ENCODE measurements around the gene NDUFB10.

Gene NDUFB10

DNA sequence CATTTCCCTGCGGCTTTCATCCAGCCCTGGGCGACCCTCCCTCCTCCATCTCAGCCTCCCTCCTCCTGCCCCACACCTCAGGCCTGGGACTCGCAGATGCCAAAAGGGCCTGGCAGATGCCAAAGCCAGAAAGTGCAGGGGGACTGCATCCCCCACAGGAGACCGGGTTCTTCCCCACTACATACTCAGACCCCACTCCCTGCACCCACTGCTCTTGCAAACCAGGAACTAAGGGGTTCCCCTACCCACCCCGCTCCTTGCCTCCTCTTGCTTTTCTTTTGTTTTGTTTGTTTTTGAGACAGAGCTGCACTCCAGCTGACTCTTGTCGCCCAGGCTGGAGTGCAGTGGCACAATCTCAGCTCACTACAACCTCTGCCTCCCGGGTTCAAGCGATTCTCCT, 44.4 kb upstream of the NDUFB10 start:
- no peak for DNase-seq (ENCODE audit: low read depth)
- TF ChIP-seq, protein P1, sequence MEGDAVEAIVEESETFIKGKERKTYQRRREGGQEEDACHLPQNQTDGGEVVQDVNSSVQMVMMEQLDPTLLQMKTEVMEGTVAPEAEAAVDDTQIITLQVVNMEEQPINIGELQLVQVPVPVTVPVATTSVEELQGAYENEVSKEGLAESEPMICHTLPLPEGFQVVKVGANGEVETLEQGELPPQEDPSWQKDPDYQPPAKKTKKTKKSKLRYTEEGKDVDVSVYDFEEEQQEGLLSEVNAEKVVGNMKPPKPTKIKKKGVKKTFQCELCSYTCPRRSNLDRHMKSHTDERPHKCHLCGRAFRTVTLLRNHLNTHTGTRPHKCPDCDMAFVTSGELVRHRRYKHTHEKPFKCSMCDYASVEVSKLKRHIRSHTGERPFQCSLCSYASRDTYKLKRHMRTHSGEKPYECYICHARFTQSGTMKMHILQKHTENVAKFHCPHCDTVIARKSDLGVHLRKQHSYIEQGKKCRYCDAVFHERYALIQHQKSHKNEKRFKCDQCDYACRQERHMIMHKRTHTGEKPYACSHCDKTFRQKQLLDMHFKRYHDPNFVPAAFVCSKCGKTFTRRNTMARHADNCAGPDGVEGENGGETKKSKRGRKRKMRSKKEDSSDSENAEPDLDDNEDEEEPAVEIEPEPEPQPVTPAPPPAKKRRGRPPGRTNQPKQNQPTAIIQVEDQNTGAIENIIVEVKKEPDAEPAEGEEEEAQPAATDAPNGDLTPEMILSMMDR (conservative IDR thresholded peaks at IDR 0.05; ENCODE audit: control insufficient read depth, insufficient read depth, low read depth, low read length): no peak
- H3K4me3 ChIP-seq (ENCODE audit: control insufficient read depth, low read depth, low read length): no peak overlapping the region

DNA sequence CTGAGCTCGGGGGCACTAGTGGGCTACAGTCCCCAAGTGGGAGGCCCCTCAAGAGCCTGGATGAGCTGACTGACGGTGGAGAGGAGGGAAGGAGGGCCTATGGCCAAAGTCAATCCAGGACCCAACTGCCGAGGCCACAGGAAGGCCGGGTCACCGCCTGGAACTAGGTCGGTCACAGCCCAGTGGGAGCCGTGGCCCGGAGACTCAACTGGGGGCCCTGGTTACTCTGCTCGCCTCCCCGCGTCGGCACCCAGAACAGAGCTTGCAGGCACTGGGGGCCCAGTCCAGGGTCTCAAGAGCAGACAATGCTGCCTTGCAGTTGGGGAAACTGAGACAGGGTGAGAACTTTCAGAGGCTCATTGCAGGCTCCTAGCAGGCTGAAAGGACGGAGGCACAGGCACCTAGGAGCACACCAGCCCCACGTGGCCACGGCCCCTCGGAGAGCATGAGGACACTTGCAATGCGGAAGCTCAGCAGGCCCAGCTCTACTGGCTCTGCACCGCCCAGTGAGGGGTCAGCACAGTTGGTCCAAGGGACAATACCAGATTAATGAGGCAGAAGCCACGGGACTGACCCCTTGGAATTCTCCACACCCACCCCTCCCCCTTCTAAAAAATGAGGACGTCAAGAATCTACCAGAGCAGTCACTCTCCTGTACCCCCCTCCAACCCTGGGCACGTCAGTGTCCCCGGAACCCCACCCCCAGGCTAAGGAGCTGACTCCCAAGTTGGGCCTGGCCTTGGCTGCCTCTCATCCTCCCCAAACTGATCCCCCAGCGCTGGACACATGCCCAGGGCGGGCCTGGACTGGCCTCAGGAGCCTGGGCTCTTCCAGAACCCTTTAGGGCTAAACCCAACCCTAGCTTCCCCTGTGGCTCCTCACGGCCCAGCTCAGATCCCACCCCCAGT, 43.4 kb upstream of the NDUFB10 start:
- DNase-seq (ENCODE audit: low read depth): no peak
- TF ChIP-seq, protein P1 (conservative IDR thresholded peaks at IDR 0.05; ENCODE audit: control insufficient read depth, insufficient read depth, low read depth, low read length): no peak
- no peak overlapping the region for H3K4me3 ChIP-seq (ENCODE audit: control insufficient read depth, low read depth, low read length)

DNA sequence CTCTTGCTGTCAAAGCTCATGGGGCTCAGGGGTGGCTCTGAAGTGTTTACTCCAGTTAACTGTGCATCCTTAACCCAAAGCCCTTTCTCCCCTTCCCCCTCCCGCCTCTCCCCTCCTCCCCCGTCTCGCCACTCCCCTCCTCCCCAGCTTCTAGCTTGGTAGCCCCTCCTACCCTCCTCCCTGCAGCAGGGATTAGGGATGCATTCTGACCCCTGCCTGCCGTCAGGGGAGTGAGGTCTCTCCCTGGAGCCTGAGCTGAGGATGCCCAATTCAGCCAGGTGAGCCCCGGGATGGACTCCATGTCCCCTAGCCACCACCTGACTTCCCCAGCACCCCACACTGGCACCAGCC, 42.7 kb upstream of the NDUFB10 start:
- no peak for DNase-seq (ENCODE audit: low read depth)
- H3K4me3 ChIP-seq (ENCODE audit: control insufficient read depth, low read depth, low read length): no peak overlapping the region
- TF ChIP-seq, protein P1 (conservative IDR thresholded peaks at IDR 0.05; ENCODE audit: control insufficient read depth, insufficient read depth, low read depth, low read length): no peak

DNA sequence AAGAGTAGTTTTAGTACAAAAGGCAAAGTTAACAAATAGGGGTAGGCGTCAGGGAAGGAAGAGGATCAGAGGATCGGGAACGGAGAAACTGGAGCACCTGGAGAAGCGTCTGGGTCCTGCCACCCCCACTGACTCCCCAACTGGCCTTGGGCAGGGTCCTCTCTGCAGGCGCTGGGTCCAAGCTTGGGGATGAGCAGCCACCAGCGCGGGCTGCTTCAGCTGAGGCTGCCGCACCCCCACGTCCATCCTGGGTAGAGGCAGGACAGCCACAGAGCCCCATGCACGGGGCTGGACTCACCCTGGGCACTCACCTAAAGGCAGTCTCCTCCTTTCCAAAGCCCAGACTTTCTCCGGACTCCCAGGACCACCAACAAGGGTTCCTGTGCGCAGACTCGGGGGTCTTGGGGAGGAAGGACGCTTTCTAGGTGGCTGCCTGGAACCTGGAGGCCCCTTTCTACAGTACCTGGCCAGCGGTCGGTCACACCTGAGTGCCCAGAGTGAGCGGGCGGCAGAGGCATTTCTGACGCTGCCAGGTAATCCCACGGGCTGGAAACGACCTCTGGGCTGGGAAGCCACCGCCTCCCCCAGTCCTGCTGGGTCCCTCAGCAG, 42.2 kb upstream of the NDUFB10 start:
- H3K4me3 ChIP-seq (ENCODE audit: control insufficient read depth, low read depth, low read length): no peak overlapping the region
- DNase-seq (ENCODE audit: low read depth): no peak
- TF ChIP-seq, protein P1 (conservative IDR thresholded peaks at IDR 0.05; ENCODE audit: control insufficient read depth, insufficient read depth, low read depth, low read length): no peak

DNA sequence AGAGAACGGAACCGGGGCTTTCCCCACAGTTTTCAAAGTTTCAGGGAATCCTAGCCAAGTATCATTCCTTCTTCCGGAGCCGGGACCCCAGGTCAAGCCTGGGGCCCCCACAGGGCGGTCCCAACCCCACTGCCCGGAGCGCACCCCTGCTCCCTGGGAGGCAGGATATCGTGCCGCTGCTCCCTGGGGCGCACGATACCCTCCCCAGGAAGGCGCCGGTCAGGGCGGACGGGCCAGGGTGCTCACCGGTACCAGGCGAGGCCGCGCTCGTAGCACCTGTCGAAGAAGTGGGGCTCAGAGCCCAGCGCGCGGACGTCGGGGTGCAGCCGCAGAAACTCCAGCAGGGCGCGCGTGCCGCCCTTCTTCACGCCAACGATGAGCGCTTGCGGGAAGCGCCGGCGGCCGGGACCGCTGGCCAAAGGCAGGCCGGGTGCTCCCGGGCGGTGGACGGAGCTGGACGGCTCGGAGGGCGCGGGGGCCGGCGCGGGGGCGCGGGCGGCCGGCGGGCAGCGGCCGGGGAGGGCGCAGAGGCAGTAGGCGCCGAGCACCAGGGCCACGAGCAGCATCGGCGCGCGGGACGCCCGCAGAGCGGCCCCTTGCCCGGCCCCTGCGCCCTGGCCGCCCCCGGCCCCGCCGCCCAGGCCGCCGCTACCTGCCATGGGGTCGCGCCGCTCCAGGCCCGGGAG, 41.5 kb upstream of the NDUFB10 start:
- H3K4me3 ChIP-seq (ENCODE audit: control insufficient read depth, low read depth, low read length): no peak overlapping the region
- TF ChIP-seq, protein P1 (conservative IDR thresholded peaks at IDR 0.05; ENCODE audit: control insufficient read depth, insufficient read depth, low read depth, low read length): no peak

DNA sequence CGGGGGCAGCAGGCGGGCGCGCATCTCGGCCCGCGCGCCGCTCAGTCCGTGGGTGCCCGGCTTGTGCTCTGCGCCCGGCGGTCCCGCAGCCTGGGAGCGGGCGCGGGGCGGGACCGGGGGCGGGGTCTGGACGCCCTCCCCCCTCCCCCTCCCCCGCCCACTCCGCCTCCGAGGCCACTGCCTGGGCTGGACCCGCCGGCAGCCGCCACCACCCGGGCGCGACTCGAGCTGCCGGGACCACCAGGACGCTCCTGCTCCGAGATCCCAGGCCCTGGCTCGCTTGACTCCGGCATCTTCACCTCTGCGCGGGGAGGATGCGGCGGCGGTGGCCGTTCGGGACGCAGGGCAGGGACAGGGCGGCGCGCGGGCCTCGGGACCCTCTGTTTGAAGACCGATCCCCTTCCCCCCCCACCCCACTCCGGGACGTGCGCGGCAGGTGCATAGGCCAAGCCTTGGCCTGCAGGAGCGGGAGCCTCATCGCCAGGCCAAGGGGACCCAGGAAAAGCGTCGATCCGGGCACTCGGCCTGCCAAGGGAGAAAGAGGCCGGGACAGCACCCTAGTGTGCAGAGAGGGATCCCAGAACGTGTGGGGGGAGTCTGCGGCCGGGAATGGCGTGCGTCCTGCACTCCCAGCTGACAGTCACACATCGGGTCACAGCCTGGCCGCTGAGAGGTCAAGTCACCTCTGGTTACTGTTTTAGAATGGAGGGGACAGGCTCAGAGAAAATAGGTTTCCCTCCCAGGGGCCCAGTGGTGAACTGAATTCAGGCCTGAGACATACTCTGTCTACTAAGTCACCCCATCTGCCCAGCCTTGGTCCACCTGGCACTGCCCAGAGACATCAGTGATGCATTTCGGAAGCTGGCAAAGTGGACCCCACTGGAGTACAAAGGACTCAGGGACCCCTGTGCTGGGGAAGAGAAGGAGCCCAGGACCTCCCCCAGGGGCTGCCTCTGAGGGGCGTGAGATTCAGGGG, 40.7 kb upstream of the NDUFB10 start, which contains the start of gene HS3ST6:
TSS of gene HS3ST6 (minus strand) at position 65 of the 976 bp plus-strand sequence. CDS start 92 bp downstream, outside the sequence.
- TF ChIP-seq, protein P1 (conservative IDR thresholded peaks at IDR 0.05; ENCODE audit: control insufficient read depth, insufficient read depth, low read depth, low read length): no peak
- DNase-seq (ENCODE audit: low read depth): no peak
- H3K4me3 ChIP-seq (ENCODE audit: control insufficient read depth, low read depth, low read length): no peak within 1 kb of the TSS

More for the DNA sequence above, 41.5 kb upstream of the NDUFB10 start:
- no peak for DNase-seq (ENCODE audit: low read depth)

All from fibroblast of mammary gland (primary cell).